ENCODE results near the gene GABRR1.

- TF ChIP-seq EZH2 (IDR thresholded peaks at IDR 0.05; ENCODE audit: borderline replicate concordance) = no peak
- no peak for TF ChIP-seq CTCF (IDR thresholded peaks at IDR 0.05; ENCODE audit: poor library complexity)
- no peak for TF ChIP-seq EZH2phosphoT487 (IDR thresholded peaks at IDR 0.05; ENCODE audit: low read depth, severe bottlenecking, unreplicated experiment)
These were observed 63.0 kb downstream of the GABRR1 start for GRCh38 chr6:89154131-89154530.

Measured in hepatocyte (in vitro differentiated cells).